Measurements from ENCODE around the gene HDDC3. TPM values are rescaled to one million over a fixed set of nuclear protein-coding genes. Genes with fewer than 3 reads are reported as not detected.
A peak's percentile ranks its signal among the peaks of the same experiment; 100 is the strongest.

The HDDC3 gene
- total RNA-seq, 2 donors from 2014 or later: 11.5 to 13.1 TPM

DNA sequence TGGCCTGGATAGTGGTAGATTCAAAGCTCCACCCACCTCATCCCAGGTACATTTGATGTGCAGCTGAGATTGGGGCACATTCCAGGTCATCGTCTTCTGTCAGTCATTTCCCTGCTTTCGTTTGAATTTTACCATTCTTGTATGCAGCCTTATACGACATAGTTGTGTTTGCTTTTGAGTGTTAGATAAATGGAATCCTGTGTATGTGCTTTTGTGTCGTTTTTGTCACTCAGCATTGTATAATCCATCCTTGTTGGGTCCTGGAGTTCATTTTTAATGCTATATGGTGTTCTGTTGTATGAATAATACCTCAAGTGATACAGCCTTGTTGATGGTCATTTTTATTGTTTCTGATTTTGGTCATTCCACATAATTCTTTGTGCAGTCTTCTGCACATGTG, 29.7 kb upstream of the HDDC3 start:
- H3K36me3 ChIP-seq: peaks cover 6% of the 10 kb centered on the region
- H3K9me3 ChIP-seq: no peaks in the 10 kb centered on the region
- H3K4me1 ChIP-seq (ENCODE audit: control insufficient read depth in 1 of 2, low read depth in 2 of 2): peaks cover 12 to 42% of the 10 kb centered on the region in 2 donors
- ATAC-seq (ENCODE audit: insufficient number of reproducible peaks, low FRiP score, low read depth) (no peak), DNase-seq (ENCODE audit: low spot score) (no peak)
- no peaks in the 10 kb centered on the region for H3K27me3 ChIP-seq (replicated peaks; ENCODE audit: insufficient read depth)
- TF ChIP-seq, protein P1, sequence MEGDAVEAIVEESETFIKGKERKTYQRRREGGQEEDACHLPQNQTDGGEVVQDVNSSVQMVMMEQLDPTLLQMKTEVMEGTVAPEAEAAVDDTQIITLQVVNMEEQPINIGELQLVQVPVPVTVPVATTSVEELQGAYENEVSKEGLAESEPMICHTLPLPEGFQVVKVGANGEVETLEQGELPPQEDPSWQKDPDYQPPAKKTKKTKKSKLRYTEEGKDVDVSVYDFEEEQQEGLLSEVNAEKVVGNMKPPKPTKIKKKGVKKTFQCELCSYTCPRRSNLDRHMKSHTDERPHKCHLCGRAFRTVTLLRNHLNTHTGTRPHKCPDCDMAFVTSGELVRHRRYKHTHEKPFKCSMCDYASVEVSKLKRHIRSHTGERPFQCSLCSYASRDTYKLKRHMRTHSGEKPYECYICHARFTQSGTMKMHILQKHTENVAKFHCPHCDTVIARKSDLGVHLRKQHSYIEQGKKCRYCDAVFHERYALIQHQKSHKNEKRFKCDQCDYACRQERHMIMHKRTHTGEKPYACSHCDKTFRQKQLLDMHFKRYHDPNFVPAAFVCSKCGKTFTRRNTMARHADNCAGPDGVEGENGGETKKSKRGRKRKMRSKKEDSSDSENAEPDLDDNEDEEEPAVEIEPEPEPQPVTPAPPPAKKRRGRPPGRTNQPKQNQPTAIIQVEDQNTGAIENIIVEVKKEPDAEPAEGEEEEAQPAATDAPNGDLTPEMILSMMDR (IDR thresholded peaks at IDR 0.05): no peak
- no peak overlapping the region for H3K27ac ChIP-seq
- no peak overlapping the region for H3K4me3 ChIP-seq

DNA sequence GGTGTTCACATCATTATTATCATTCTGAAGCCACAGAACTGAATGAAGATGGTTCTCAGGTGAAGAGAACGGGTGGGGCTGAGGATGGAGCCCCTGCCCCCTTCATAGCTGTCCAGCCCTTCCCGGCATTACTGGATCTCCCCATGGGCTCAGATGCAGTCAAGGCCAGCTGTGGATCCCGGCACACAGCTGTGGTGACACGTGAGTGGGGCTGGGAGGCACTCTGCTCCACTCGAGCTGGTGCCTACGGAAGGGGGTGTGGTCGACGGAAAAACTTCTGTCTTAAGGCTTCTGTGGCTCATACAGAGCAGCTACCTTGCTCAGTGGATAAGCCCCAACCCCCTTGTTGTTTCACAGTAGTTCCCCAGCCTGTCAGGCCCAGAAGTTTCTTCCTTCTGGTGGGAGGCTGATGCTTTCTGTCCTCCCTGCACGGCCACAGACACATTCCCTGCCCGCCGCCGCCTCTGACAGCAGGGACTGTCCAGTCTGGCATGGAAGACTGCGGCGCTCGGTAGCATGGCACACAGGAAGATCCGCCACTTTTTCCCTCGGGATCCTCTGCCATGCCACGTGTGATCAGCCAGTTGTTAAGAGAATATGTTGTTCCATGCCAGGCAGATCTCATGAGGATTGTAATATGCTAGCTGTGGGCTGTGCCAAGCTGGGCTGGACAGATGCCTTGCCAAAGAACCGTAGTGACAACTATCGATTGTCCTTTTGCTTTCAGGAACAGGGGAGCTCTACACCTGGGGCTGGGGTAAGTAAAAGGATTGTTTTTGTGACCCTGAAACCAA, 28.1 kb upstream of the HDDC3 start:
- TF ChIP-seq, protein P1 (IDR thresholded peaks at IDR 0.05): no peak
- ATAC-seq (ENCODE audit: insufficient number of reproducible peaks, low FRiP score, low read depth): no peak
- no peak for DNase-seq (ENCODE audit: low spot score)

DNA sequence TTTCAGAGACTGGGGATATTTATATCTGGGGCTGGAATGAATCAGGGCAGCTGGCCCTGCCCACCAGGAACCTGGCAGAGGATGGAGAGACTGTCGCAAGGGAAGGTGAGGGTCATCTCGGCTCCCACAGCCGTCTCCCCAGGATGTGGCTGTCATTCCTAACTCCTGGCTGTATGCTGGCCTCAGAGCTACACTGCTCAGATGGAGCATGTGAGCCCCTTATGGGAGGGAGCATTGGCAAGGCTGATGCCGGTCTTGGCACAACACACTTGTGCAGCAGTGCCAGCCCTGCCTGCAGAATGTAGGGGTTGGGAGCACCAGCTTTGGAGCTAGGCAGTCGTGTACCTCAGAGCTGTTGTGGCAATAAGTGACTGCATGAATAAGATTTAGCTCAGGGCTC, 27.5 kb upstream of the HDDC3 start:
- peak; percentile 54 for DNase-seq (ENCODE audit: low spot score)
- H3K9me3 ChIP-seq: no peaks in the 10 kb centered on the region
- H3K27ac ChIP-seq: peak overlapping the region; percentile 67 to 76
- peak overlapping the region; percentile 38 for H3K4me3 ChIP-seq
- peaks cover 19 to 56% of the 10 kb centered on the region in 2 donors for H3K4me1 ChIP-seq (ENCODE audit: control insufficient read depth in 1 of 2, low read depth in 2 of 2)
- TF ChIP-seq, protein P1 (IDR thresholded peaks at IDR 0.05): no peak
- ATAC-seq (ENCODE audit: insufficient number of reproducible peaks, low FRiP score, low read depth): peak; percentile 81
- H3K27me3 ChIP-seq (replicated peaks; ENCODE audit: insufficient read depth): no peaks in the 10 kb centered on the region
- H3K36me3 ChIP-seq: no peaks in the 10 kb centered on the region

More for the DNA sequence above, 28.1 kb upstream of the HDDC3 start:
- Histone ChIP-seq H3K27me3 (replicated peaks; ENCODE audit: insufficient read depth) (no peaks in the 10 kb centered on the region), H3K4me1 (ENCODE audit: control insufficient read depth in 1 of 2, low read depth in 2 of 2) (peaks cover 19 to 51% of the 10 kb centered on the region in 2 donors), H3K9me3 (no peaks in the 10 kb centered on the region), H3K27ac (peak overlapping the region; percentile 46 to 67), H3K36me3 (no peaks in the 10 kb centered on the region), H3K4me3 (peak overlapping the region; percentile 38)

DNA sequence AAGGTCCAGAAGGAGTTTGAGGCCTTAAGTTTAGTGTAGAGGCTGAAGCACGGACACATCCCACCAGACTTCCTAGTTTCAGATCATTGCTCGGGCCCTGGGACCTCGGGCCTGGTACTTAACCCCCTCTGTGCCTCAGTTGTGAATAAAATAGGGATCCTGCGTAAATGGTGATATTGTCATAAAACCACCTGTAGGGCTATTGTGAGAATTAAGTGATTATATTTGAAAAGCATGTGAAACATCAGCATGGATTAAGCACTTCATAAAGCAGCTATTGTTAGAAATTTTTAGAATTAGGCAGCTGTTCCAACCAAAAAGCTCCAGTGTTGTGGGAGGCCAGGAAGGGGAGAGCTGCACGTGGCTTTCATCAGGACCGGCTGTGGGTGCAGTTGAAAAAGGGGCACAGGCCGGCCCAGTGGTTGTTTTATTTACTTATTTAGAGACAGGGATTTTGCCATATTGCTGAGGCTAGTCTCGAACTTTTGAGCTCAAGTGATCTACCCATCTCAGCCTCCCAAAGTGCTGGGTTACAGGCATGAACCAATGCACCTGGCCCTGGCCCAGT, 26.8 kb upstream of the HDDC3 start:
- Histone ChIP-seq H3K27me3 (replicated peaks; ENCODE audit: insufficient read depth) (no peaks in the 10 kb centered on the region), H3K36me3 (no peaks in the 10 kb centered on the region), H3K4me1 (ENCODE audit: control insufficient read depth in 1 of 2, low read depth in 2 of 2) (peaks cover 19 to 56% of the 10 kb centered on the region in 2 donors), H3K27ac (peak overlapping the region; percentile 67 to 76), H3K9me3 (no peaks in the 10 kb centered on the region), H3K4me3 (no peak overlapping the region)
- no peak for DNase-seq (ENCODE audit: low spot score)
- TF ChIP-seq, protein P1 (IDR thresholded peaks at IDR 0.05): no peak
- no peak for ATAC-seq (ENCODE audit: insufficient number of reproducible peaks, low FRiP score, low read depth)

DNA sequence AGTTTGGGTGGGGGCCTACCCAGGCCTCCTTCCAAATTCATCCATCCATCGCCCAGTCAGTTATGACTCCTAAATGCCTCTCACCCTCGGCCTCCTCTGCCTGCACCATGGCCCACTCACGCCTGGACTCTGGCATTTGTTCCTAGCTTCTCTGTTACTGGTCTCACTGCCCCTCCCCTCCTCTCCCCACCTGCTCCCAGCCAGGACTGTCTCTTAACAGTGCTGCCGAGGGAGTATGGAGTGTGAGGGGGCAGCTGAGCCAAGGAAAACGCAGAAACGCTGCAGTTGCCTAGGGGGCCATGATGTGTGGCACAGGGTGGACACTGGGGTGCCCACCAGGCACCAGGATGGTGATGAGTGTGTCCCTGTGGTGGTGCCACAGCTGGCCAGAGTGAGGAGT, 25.4 kb upstream of the HDDC3 start:
- ATAC-seq (ENCODE audit: insufficient number of reproducible peaks, low FRiP score, low read depth) (no peak), DNase-seq (ENCODE audit: low spot score) (no peak)
- H3K4me3 ChIP-seq: peak overlapping the region; percentile 82
- TF ChIP-seq, protein P1 (IDR thresholded peaks at IDR 0.05): no peak
- H3K4me1 ChIP-seq (ENCODE audit: control insufficient read depth in 1 of 2, low read depth in 2 of 2): peaks cover 19 to 56% of the 10 kb centered on the region in 2 donors
- peak overlapping the region; percentile 16 to 67 for H3K27ac ChIP-seq
- H3K36me3 ChIP-seq: peaks cover 10% of the 10 kb centered on the region
- no peaks in the 10 kb centered on the region for H3K9me3 ChIP-seq
- H3K27me3 ChIP-seq (replicated peaks; ENCODE audit: insufficient read depth): no peaks in the 10 kb centered on the region
